A549 treated with Hydrocortisone at 1 μM for 4 hours (cell line): Measurements from ENCODE around the gene SIMC1. TPM values are rescaled to one million over a fixed set of nuclear protein-coding genes. Genes with fewer than 3 reads are reported as not detected.

ENCODE experiments used
- total RNA-seq: library from RNA; stranded (reverse); fragments of 200-300 nt; extraction: Qiagen RNA extraction; gene quantifications from 5 replicates; pipeline ENCODE4 v1.2.3, GENCODE V29; 2022

Gene SIMC1
- total RNA-seq: 11.4 to 18.0 TPM (median 14.6 TPM) in 5 replicates

GRCh38 chr5:176237971-176238644 lies at the start of gene SIMC1:
Gene SIMC1 (plus strand): TSS chr5:176238424. CDS start chr5:176238509, 85 bp downstream.

GRCh38 chr5:176361437-176362232 lies 123.4 kb downstream of the SIMC1 start, which contains the start of gene KIAA1191:
Gene KIAA1191 (minus strand): TSS chr5:176361764. CDS start chr5:176359508, 2,256 bp downstream.

GRCh38 chr5:176365351-176366231 lies 127.4 kb downstream of the SIMC1 start, which contains the start of gene ARL10:
Gene ARL10 (plus strand): TSS chr5:176365487. CDS start chr5:176365564, 77 bp downstream.

GRCh38 chr5:176388444-176389134 lies 150.4 kb downstream of the SIMC1 start, which contains the start of the genes HIGD2A and NOP16:
Gene HIGD2A (plus strand): TSS chr5:176388751. CDS start chr5:176388820, 69 bp downstream.
Gene NOP16 (minus strand): TSS chr5:176388598. CDS start chr5:176388539, 59 bp downstream.

Other genes with a start within 250 kb of the SIMC1 start
- 69.8 to 102 TPM (median 81.8 TPM) in 5 replicates for gene KIAA1191, start 123.3 kb downstream of the SIMC1 start, total RNA-seq
- 0.36 to 0.86 TPM (median 0.39 TPM) in 5 replicates for gene ARL10, start 127.1 kb downstream of the SIMC1 start, total RNA-seq
- gene NOP16, start 150.2 kb downstream of the SIMC1 start, total RNA-seq: 122 to 133 TPM (median 127 TPM) in 5 replicates
- gene HIGD2A, start 150.3 kb downstream of the SIMC1 start, total RNA-seq: 232 to 276 TPM (median 253 TPM) in 5 replicates
- gene CLTB, start 178.1 kb downstream of the SIMC1 start, total RNA-seq: 101 to 162 TPM (median 153 TPM) in 5 replicates
- 45.4 to 58.4 TPM (median 46.0 TPM) in 5 replicates for gene FAF2, start 210.0 kb downstream of the SIMC1 start, total RNA-seq